Omental fat pad (tissue), 4 donors: ENCODE results near the gene OBSL1. TPM values are rescaled to one million over a fixed set of nuclear protein-coding genes. Genes with fewer than 3 reads are reported as not detected.

Experiments used
- ATAC-seq: fragments of 150-250 bp; one replicate; pipeline ENCODE4 v1.9.1; 2016; ENCODE audit warnings: mild to moderate bottlenecking, moderate library complexity; ENCODE audit not compliant: low FRiP score
- DNase-seq: peaks from one replicate; pipeline ENCODE4 v3.0.0-alpha.2; 2019; ENCODE audit warnings: low spot score
- total RNA-seq, 4 donors: library from RNA; depleted of rRNA; stranded (reverse); fragments of >200 nt; gene quantifications; one replicate each; pipeline ENCODE4 v1.1.0, GENCODE V29; 2016
- TF ChIP-seq, protein P1 (sequence below), 3 donors: fragments of 450-650 bp; IDR thresholded peaks; one replicate each; pipeline ENCODE4 v1.5.1; 2016 to 2017; ENCODE audit warnings: antibody characterized with exemption in 3 of 3, mild to moderate bottlenecking in 3 of 3, moderate library complexity in 2 of 3

The OBSL1 gene
- total RNA-seq, 4 donors from 2014 or later: 68.6 to 117 (median 88.7) TPM

DNA sequence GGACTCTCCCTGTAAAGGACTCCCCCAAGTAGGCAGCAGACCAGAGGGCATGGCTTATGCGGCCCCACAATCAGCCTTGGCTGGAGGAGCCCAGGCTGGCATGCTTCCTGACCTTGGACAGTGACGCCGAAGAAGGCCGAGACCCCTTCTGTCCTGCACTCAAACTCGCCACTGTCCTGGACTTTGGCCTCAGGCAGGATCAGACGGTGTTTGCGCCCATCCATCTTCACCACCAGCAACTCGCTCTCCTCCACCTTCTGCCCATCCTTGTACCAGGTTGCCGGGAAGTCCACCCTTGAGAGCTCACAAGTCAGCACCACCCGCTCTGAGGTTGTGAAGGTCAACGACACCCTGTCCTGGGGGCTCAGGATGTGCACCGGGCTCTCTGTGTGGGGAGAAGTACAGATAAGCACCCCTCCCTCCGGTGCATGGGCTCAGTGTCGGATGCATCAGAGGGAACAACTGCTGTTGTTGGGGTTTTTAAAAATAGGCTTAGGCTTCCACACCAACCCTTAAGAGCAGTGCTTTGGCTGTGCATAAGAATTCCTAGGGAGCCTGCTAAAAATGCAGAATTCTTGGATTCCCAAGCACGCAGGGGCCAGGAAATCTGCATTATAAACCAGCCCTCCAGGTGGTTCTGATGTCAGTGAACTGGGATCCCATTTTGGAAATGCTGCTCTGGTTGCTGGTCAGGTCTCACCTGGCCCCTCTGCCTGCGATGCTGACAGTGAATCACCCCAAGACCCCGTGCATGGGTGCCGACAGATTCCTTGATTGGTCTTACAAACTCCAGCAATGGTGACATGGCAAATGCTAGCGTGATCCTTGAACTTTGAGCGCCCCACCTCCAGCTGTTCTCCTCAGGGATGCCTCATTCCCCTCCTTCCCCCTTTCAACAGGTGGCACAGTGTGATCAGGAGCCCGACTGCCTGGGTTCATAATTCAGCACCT, 5.9 kb downstream of the OBSL1 start:
- TF ChIP-seq, protein P1, sequence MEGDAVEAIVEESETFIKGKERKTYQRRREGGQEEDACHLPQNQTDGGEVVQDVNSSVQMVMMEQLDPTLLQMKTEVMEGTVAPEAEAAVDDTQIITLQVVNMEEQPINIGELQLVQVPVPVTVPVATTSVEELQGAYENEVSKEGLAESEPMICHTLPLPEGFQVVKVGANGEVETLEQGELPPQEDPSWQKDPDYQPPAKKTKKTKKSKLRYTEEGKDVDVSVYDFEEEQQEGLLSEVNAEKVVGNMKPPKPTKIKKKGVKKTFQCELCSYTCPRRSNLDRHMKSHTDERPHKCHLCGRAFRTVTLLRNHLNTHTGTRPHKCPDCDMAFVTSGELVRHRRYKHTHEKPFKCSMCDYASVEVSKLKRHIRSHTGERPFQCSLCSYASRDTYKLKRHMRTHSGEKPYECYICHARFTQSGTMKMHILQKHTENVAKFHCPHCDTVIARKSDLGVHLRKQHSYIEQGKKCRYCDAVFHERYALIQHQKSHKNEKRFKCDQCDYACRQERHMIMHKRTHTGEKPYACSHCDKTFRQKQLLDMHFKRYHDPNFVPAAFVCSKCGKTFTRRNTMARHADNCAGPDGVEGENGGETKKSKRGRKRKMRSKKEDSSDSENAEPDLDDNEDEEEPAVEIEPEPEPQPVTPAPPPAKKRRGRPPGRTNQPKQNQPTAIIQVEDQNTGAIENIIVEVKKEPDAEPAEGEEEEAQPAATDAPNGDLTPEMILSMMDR (IDR thresholded peaks at IDR 0.05): no peak
- ATAC-seq (no peak), DNase-seq (no peak)

DNA sequence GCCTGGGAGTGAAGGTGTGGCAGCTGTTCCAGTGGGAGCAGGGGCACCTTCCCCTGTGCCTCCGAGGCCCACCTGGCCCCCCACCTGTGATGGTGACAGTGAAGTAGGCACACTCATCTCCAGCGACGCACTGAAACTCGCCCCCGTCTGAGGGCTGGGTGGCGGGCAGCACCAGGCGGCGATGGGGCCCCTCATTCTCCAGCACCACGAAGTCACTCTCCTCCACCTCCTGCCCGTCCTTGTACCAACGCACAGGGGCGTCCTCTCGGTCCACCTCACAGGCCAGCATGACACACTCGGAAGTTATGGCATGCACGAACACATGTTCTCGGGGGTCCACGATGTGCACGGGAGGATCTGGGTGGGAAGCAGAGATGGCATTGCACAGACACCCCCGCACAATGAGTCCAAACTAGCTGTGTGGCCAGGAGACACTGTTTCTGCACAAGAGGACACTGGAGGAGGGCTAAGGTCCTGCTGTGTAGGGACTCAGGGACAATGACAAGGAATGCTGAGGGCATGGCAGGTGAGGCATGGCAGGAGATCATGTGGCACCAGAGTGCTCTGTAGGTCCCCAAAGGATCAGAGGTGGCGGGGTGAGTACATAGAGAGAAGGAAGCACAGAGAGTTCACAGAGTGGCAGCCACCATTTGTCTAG, 7.9 kb downstream of the OBSL1 start:
- TF ChIP-seq, protein P1 (IDR thresholded peaks at IDR 0.05): no peak
- DNase-seq: no peak
- no peak for ATAC-seq

DNA sequence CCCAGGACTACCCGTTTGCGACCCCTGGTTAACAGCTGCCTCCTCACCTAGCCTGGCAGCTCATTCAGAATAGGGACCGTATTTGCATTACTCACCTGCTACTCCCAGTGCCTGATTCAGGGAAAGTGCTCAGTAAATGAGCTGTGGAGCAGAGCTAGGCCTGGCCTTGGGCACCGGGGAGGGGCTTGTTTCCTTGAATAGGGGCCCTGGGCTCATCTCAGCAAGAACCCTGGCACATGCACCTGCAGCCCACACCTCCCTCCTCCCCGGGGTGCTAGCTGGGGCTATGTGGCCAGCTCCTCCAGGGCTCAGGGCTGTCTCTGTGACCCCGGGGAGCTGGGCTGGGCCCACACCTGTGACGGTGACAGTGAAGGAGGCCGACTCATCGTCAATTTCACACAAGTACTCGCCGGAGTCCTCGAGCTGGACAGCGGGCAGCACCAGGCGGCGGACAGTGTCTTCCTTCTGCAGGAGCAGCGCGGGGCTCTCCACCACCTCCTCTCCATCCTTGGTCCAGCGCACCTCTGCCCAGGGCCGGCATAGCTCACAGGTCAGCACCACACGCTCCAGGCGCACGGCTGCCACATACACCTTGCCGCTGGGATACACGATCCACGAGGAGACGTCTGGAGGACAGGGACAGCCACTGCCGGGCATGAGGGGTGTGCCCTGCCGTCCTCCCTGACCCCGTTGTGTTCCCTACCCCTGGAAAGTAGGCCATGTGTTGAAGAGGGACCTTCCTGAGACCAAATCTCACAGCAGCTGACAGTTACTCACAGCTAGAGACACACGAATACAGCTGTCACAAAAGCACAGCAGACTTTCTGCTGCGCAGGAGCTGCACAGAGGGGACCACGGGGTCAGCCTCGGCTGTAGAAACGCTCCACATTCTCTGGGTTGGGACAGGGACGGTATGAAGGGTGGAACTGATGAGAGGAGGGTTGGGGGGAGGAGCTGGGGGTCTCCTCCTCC, 9.0 kb downstream of the OBSL1 start:
- TF ChIP-seq, protein P1 (IDR thresholded peaks at IDR 0.05): no peak
- DNase-seq: no peak
- no peak for ATAC-seq

DNA sequence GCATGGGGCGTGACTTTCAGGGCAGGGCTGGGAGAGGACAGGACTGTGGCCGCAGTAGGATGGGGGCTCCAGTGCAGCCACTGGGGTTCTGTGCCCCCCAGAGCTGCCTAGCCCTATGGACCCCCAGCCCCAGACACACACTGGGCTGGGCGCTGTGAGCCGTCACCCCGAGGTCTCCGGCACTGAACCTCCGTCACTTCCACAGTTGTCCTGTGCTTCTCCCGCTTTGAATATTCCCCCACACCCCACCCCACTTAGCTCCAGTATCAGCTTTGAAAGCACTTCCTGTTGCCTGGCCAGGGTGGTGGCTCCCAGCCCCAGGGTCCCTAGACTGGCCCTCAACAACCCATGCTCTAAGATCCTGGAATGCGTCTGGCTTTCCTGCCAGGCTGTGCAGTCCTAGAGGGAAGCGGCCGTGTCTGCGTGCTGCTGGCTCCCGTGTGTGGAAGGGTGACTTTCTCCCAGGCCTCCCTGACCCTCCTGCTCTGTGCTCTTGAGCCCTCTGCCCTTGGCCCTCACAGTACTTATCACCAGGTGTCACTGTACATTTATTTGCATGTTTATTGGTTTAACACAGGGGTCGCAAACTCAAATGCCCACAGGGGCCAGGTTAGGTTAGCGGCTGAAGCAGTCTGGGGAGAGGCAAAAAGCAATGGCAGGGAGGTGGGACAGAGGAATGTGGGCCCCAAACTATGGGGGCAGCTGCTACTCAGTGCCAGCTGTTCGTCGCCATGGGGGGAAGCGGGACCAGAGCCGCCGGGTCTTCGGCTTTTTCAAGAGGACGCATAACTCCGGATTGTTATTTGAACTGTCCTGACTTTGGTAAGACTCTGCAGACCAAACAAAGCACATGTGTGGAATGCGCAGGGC, 9.9 kb downstream of the OBSL1 start:
- TF ChIP-seq, protein P1 (IDR thresholded peaks at IDR 0.05): no peak
- DNase-seq: no peak
- no peak for ATAC-seq

DNA sequence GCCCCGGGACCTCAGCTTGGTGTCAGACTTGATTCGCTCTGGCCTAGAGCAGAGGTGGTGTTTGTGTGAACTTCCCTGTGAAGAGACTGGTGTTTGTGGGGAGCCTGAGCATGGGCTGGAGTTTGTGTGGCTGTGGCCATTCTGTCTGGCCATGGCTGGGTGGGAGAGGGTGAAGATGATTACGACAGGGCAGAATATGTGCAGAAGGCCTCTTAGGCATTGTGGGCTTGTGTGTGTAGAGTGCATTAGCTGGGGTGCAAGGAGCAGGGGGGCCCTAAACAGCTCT, 10.5 kb downstream of the OBSL1 start:
- no peak for DNase-seq
- ATAC-seq: no peak
- TF ChIP-seq, protein P1 (IDR thresholded peaks at IDR 0.05): no peak
